Astrocyte (in vitro differentiated cells and primary cell): ENCODE data around the gene EGFR. TPM values are rescaled to one million over a fixed set of nuclear protein-coding genes. Genes with fewer than 3 reads are reported as not detected.

Experiments
- DNase-seq: peaks from one replicate; pipeline ENCODE4 v3.0.0-alpha.2; 2010; ENCODE audit warnings: low read depth
- FAIRE-seq: peaks from 2 replicates; lab custom pipeline; 2011; peaks lifted over from hg19 to GRCh38; lab: Jason Lieb, UNC
- H2AFZ ChIP-seq: 2 replicates; pipeline ENCODE4 v1.6.0; 2012; ENCODE audit warnings: low read depth, low read length, inconsistent platforms
- H3K27ac ChIP-seq: 2 replicates; pipeline ENCODE4 v1.5.1; 2011; ENCODE audit warnings: low read depth, low read length, inconsistent platforms
- H3K27me3 ChIP-seq: 2 replicates; pipeline ENCODE4 v1.6.0; 2011; ENCODE audit warnings: low read length, inconsistent platforms; ENCODE audit not compliant: insufficient read depth
- H3K36me3 ChIP-seq: 2 replicates; pipeline ENCODE4 v1.5.1; 2011; ENCODE audit warnings: low read length, inconsistent platforms; ENCODE audit not compliant: insufficient read depth
- H3K4me1 ChIP-seq: 2 replicates; pipeline ENCODE4 v1.5.1; 2011; ENCODE audit warnings: low read length, inconsistent platforms; ENCODE audit not compliant: insufficient read depth
- H3K4me2 ChIP-seq: 2 replicates; pipeline ENCODE4 v1.6.0; 2012; ENCODE audit warnings: low read length, inconsistent platforms
- H3K4me3 ChIP-seq: 2 replicates; pipeline ENCODE4 v1.5.1; 2011; ENCODE audit warnings: low read depth, mild to moderate bottlenecking, low read length, inconsistent platforms; ENCODE audit not compliant: insufficient read depth
- H3K79me2 ChIP-seq: 2 replicates; pipeline ENCODE4 v1.6.0; 2012; ENCODE audit warnings: mild to moderate bottlenecking, low read length, inconsistent platforms; ENCODE audit not compliant: insufficient read depth
- H3K9ac ChIP-seq: 2 replicates; pipeline ENCODE4 v1.6.0; 2012; ENCODE audit warnings: mild to moderate bottlenecking, low read length, inconsistent platforms
- H3K9me3 ChIP-seq: 2 replicates; pipeline ENCODE4 v1.5.1; 2012; ENCODE audit warnings: low read depth, mild to moderate bottlenecking, low read length, inconsistent platforms; ENCODE audit not compliant: insufficient read depth
- H4K20me1 ChIP-seq: 2 replicates; pipeline ENCODE4 v1.6.0; 2012; ENCODE audit warnings: low read length, inconsistent platforms; ENCODE audit not compliant: insufficient read depth
- H3K27ac Mint-ChIP-seq: one replicate; pipeline ENCODE4 v1.8.0; 2021; ENCODE audit warnings: mild to moderate bottlenecking, mixed read lengths; ENCODE audit not compliant: unreplicated experiment
- H3K27me3 Mint-ChIP-seq: one replicate; pipeline ENCODE4 v1.8.0; 2021; ENCODE audit warnings: low read depth, mixed read lengths; ENCODE audit not compliant: unreplicated experiment
- H3K36me3 Mint-ChIP-seq: one replicate; pipeline ENCODE4 v1.8.0; 2021; ENCODE audit warnings: low read depth, mixed read lengths; ENCODE audit not compliant: unreplicated experiment
- H3K4me1 Mint-ChIP-seq: one replicate; pipeline ENCODE4 v1.8.0; 2021; ENCODE audit warnings: low read depth, mixed read lengths; ENCODE audit not compliant: unreplicated experiment
- H3K4me3 Mint-ChIP-seq: one replicate; pipeline ENCODE4 v1.8.0; 2021; ENCODE audit warnings: mild to moderate bottlenecking, moderate library complexity, mixed read lengths; ENCODE audit not compliant: unreplicated experiment
- H3K9me3 Mint-ChIP-seq: one replicate; pipeline ENCODE4 v1.8.0; 2021; ENCODE audit warnings: mild to moderate bottlenecking, mixed read lengths; ENCODE audit not compliant: unreplicated experiment
- CTCF ChIP-seq: IDR thresholded peaks from 2 replicates; pipeline ENCODE4 v1.5.1; 2011; ENCODE audit warnings: low read depth, mild to moderate bottlenecking, inconsistent platforms, low read length, moderate library complexity; ENCODE audit not compliant: insufficient read depth
- EZH2 ChIP-seq: IDR thresholded peaks from 2 replicates; pipeline ENCODE4 v1.6.1; 2012; ENCODE audit warnings: mild to moderate bottlenecking, low read length, inconsistent platforms; ENCODE audit not compliant: insufficient read depth
- total RNA-seq: library from RNA; stranded (reverse); gene quantifications from 2 replicates; pipeline ENCODE4 v1.2.1, GENCODE V29; 2021

The EGFR gene
- total RNA-seq, 1 donor from 2014 or later: 27.3 TPM

GRCh38 chr7:55191926-55192692, 173.3 kb downstream of the EGFR start:
- Mint-ChIP-seq H3K9me3 (no peaks in the 10 kb centered on the region), H3K27ac (no peak overlapping the region), H3K27me3 (no peaks in the 10 kb centered on the region), H3K4me1 (peaks cover 20% of the 10 kb centered on the region), H3K4me3 (no peak overlapping the region), H3K36me3 (no peaks in the 10 kb centered on the region)
- no peaks in the 10 kb centered on the region for H3K9me3 ChIP-seq
- no peaks in the 10 kb centered on the region for H3K36me3 ChIP-seq
- no peaks in the 10 kb centered on the region for H3K79me2 ChIP-seq
- H3K9ac ChIP-seq: peak overlapping the region; percentile 75
- peaks cover 47% of the 10 kb centered on the region for H3K4me1 ChIP-seq
- no peaks in the 10 kb centered on the region for H3K27me3 ChIP-seq
- H2AFZ ChIP-seq: peak overlapping the region; percentile 16
- no peaks in the 10 kb centered on the region for H4K20me1 ChIP-seq
- DNase-seq: no peak
- no peak overlapping the region for H3K4me3 ChIP-seq
- H3K4me2 ChIP-seq: peak overlapping the region; percentile 42
- H3K27ac ChIP-seq: peak overlapping the region; percentile 93
- no peak for FAIRE-seq
- TF ChIP-seq EZH2 (no peak), CTCF (peak; percentile 4)

GRCh38 chr7:55192723-55193122, 173.9 kb downstream of the EGFR start:
- H3K27me3 ChIP-seq: no peaks in the 10 kb centered on the region
- no peaks in the 10 kb centered on the region for H3K79me2 ChIP-seq
- H3K36me3 ChIP-seq: no peaks in the 10 kb centered on the region
- Mint-ChIP-seq H3K4me3 (no peak overlapping the region), H3K27ac (peak overlapping the region; percentile 21), H3K9me3 (no peaks in the 10 kb centered on the region), H3K27me3 (no peaks in the 10 kb centered on the region), H3K36me3 (no peaks in the 10 kb centered on the region), H3K4me1 (peaks cover 20% of the 10 kb centered on the region)
- peak overlapping the region; percentile 42 for H3K4me2 ChIP-seq
- peak; percentile 87 for DNase-seq
- H3K9ac ChIP-seq: peak overlapping the region; percentile 75
- TF ChIP-seq CTCF (no peak), EZH2 (no peak)
- peak overlapping the region; percentile 93 for H3K27ac ChIP-seq
- H3K4me1 ChIP-seq: peaks cover 46% of the 10 kb centered on the region
- H4K20me1 ChIP-seq: no peaks in the 10 kb centered on the region
- no peaks in the 10 kb centered on the region for H3K9me3 ChIP-seq
- FAIRE-seq: peak; percentile 92
- no peak overlapping the region for H3K4me3 ChIP-seq
- peak overlapping the region; percentile 16 for H2AFZ ChIP-seq

GRCh38 chr7:55193245-55193644, 174.4 kb downstream of the EGFR start:
- no peaks in the 10 kb centered on the region for H3K36me3 Mint-ChIP-seq
- peak overlapping the region; percentile 93 for H3K27ac ChIP-seq
- no peak for TF ChIP-seq EZH2
- TF ChIP-seq CTCF: no peak
- no peaks in the 10 kb centered on the region for H3K9me3 Mint-ChIP-seq
- H3K9me3 ChIP-seq: no peaks in the 10 kb centered on the region
- peak overlapping the region; percentile 49 for H2AFZ ChIP-seq
- no peaks in the 10 kb centered on the region for H4K20me1 ChIP-seq
- no peaks in the 10 kb centered on the region for H3K79me2 ChIP-seq
- H3K27ac Mint-ChIP-seq: no peak overlapping the region
- no peaks in the 10 kb centered on the region for H3K27me3 ChIP-seq
- H3K27me3 Mint-ChIP-seq: no peaks in the 10 kb centered on the region
- H3K36me3 ChIP-seq: peaks cover under 1% of the 10 kb centered on the region
- H3K4me1 ChIP-seq: peaks cover 46% of the 10 kb centered on the region
- peaks cover 16% of the 10 kb centered on the region for H3K4me1 Mint-ChIP-seq
- FAIRE-seq (no peak), DNase-seq (no peak)
- no peak overlapping the region for H3K4me3 Mint-ChIP-seq
- H3K9ac ChIP-seq: peak overlapping the region; percentile 75
- H3K4me2 ChIP-seq: peak overlapping the region; percentile 42
- no peak overlapping the region for H3K4me3 ChIP-seq
